Measurements from ENCODE around the gene MAP3K8.

DNA sequence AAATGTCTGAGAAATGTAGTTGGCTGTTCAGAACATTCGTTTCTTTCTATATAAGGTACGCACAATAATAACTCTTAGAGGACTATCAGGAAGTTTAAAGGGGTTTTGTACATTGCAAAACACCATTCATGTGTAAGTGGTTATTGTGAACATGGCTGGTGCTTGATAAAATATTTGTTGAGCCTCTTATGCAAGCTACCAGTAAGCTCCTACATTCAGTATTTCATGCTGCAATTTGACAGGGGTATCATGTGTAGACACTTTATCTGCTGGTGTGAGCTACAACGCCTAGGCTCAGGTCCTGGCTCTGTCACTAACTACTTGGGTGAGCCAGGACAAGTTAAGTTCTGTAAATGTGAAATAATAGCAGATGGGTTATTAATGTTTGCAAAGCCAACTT lies 75.5 kb downstream of the MAP3K8 start:
- TF ChIP-seq SP2 (IDR thresholded peaks at IDR 0.05; ENCODE audit: extremely low read depth, low read depth, low read length, poor library complexity, severe bottlenecking) (no peak), ZZZ3 (IDR thresholded peaks at IDR 0.05) (no peak), POLR2A (conservative IDR thresholded peaks at IDR 0.05) (no peak), ZBTB12 (CRISPR knock-in tag; IDR thresholded peaks at IDR 0.05) (no peak), ZNF232 (CRISPR knock-in tag; IDR thresholded peaks at IDR 0.05) (no peak), SPI1 (IDR thresholded peaks at IDR 0.05; ENCODE audit: borderline replicate concordance, low read depth, low read length) (no peak), EP300 (IDR thresholded peaks at IDR 0.05; ENCODE audit: low read length) (no peak)
- TF ChIP-seq, protein P1, sequence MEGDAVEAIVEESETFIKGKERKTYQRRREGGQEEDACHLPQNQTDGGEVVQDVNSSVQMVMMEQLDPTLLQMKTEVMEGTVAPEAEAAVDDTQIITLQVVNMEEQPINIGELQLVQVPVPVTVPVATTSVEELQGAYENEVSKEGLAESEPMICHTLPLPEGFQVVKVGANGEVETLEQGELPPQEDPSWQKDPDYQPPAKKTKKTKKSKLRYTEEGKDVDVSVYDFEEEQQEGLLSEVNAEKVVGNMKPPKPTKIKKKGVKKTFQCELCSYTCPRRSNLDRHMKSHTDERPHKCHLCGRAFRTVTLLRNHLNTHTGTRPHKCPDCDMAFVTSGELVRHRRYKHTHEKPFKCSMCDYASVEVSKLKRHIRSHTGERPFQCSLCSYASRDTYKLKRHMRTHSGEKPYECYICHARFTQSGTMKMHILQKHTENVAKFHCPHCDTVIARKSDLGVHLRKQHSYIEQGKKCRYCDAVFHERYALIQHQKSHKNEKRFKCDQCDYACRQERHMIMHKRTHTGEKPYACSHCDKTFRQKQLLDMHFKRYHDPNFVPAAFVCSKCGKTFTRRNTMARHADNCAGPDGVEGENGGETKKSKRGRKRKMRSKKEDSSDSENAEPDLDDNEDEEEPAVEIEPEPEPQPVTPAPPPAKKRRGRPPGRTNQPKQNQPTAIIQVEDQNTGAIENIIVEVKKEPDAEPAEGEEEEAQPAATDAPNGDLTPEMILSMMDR (IDR thresholded peaks at IDR 0.05 in 2 of 3, conservative IDR thresholded peaks at IDR 0.05 in 1 of 3; ENCODE audit: insufficient read depth in 2 of 3, low read depth in 1 of 3, low read length in 3 of 3), result no peak
- TF ChIP-seq, protein P2, sequence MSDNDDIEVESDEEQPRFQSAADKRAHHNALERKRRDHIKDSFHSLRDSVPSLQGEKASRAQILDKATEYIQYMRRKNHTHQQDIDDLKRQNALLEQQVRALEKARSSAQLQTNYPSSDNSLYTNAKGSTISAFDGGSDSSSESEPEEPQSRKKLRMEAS (CRISPR knock-in tag; IDR thresholded peaks at IDR 0.05), result no peak
- TF ChIP-seq, protein P3, sequence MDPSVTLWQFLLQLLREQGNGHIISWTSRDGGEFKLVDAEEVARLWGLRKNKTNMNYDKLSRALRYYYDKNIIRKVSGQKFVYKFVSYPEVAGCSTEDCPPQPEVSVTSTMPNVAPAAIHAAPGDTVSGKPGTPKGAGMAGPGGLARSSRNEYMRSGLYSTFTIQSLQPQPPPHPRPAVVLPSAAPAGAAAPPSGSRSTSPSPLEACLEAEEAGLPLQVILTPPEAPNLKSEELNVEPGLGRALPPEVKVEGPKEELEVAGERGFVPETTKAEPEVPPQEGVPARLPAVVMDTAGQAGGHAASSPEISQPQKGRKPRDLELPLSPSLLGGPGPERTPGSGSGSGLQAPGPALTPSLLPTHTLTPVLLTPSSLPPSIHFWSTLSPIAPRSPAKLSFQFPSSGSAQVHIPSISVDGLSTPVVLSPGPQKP (CRISPR knock-in tag; IDR thresholded peaks at IDR 0.05), result no peak
